Ishikawa (cell line): ENCODE results near the gene PTPRN2.

Source experiments
- CEBPB ChIP-seq: IDR thresholded peaks from 2 replicates; pipeline ENCODE4 v1.6.1; 2012
- CREB1 ChIP-seq: IDR thresholded peaks from 2 replicates; pipeline ENCODE4 v1.6.1; 2012; ENCODE audit warnings: low read depth
- EGR1 ChIP-seq: IDR thresholded peaks from 2 replicates; pipeline ENCODE4 v1.6.1; 2012
- EP300 ChIP-seq: IDR thresholded peaks from 2 replicates; pipeline ENCODE4 v1.6.1; 2012; ENCODE audit warnings: borderline replicate concordance
- FOXM1 ChIP-seq: IDR thresholded peaks from 2 replicates; pipeline ENCODE4 v1.6.1; 2012; ENCODE audit warnings: low read depth, borderline replicate concordance
- MAX ChIP-seq: IDR thresholded peaks from 2 replicates; pipeline ENCODE4 v1.6.1; 2012
- NFIC ChIP-seq: IDR thresholded peaks from 2 replicates; pipeline ENCODE4 v1.6.1; 2012
- RAD21 ChIP-seq: IDR thresholded peaks from 2 replicates; pipeline ENCODE4 v1.6.1; 2012; ENCODE audit warnings: low read depth
- REST ChIP-seq: IDR thresholded peaks from 2 replicates; pipeline ENCODE4 v1.6.1; 2012; ENCODE audit warnings: low read depth, mild to moderate bottlenecking
- TAF1 ChIP-seq: IDR thresholded peaks from 2 replicates; pipeline ENCODE4 v1.6.1; 2012; ENCODE audit warnings: low read depth, mild to moderate bottlenecking
- TCF12 ChIP-seq: IDR thresholded peaks from 2 replicates; pipeline ENCODE4 v1.6.1; 2012; ENCODE audit warnings: low read depth
- TEAD4 ChIP-seq: IDR thresholded peaks from 2 replicates; pipeline ENCODE4 v1.6.1; 2012
- YY1 ChIP-seq: IDR thresholded peaks from 2 replicates; pipeline ENCODE4 v1.6.1; 2012; ENCODE audit warnings: low read depth
- ZBTB7A ChIP-seq: IDR thresholded peaks from 2 replicates; pipeline ENCODE4 v1.6.1; 2012; ENCODE audit warnings: low read depth
- TF ChIP-seq, protein P1 (sequence below): IDR thresholded peaks from 2 replicates; pipeline ENCODE4 v1.6.1; 2012

PTPRN2 gene

GRCh38 chr7:157800281-157800680 lies 787.3 kb downstream of the PTPRN2 start:
- TF ChIP-seq, protein P1, sequence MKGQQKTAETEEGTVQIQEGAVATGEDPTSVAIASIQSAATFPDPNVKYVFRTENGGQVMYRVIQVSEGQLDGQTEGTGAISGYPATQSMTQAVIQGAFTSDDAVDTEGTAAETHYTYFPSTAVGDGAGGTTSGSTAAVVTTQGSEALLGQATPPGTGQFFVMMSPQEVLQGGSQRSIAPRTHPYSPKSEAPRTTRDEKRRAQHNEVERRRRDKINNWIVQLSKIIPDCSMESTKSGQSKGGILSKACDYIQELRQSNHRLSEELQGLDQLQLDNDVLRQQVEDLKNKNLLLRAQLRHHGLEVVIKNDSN, result no peak
- TF ChIP-seq NFIC (no peak), CREB1 (no peak), FOXM1 (no peak), TEAD4 (no peak), YY1 (no peak)

GRCh38 chr7:157799076-157799685 lies 788.4 kb downstream of the PTPRN2 start:
- TF ChIP-seq CEBPB, result no peak
- TF ChIP-seq, protein P1, result no peak
- no peak for TF ChIP-seq MAX
- no peak for TF ChIP-seq ZBTB7A

- TF ChIP-seq ZBTB7A, result no peak
Measured at GRCh38 chr7:157797361-157797760, 790.3 kb downstream of the PTPRN2 start.

DNA sequence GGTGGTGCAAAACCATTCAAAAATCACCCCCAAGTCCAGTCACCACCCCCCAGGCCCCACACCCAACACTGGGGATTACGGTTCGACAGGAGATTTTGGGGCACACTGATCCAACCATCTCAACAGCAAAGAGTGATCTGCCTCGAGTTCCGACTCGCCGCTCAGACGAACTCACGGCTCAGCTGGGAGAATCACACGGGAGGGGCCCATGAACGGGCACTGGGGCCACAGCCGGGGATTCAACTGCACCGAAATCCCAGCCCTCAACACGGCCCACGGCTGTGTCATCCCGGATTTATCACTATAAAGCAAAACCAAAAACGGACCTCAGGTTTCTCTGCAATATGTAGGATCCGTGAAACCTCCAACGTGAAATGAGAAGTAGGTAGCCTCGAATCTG lies 790.8 kb downstream of the PTPRN2 start:
- TF ChIP-seq CREB1 (no peak), MAX (no peak), TAF1 (no peak), REST (no peak), CEBPB (no peak), TCF12 (no peak), FOXM1 (no peak), YY1 (no peak), EGR1 (no peak), TEAD4 (no peak), ZBTB7A (no peak), NFIC (no peak)

DNA sequence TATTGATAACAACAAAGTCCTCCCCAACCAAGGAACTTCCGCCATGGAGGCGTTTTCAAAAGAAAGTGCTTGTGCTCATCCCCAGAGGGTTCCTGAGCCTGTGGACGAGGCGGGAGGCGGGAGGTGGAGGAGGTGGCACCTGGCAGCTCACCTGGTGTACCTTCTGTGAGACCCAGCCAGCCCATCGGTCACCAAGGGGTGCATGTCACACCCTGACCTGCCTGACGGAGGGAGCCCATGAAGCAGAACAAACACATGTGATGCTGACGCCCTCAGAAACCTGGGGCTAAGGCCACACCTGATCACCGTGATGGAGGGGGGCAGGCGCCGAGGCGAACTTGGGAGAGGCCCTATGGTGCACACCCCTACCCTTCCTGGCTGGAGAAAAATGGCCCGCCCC lies 792.0 kb downstream of the PTPRN2 start:
- TF ChIP-seq CEBPB (no peak), ZBTB7A (no peak), EP300 (no peak), TAF1 (no peak), NFIC (no peak), CREB1 (no peak), REST (no peak), YY1 (no peak), EGR1 (no peak), FOXM1 (no peak), TEAD4 (no peak)
- TF ChIP-seq, protein P1, result no peak

- no peak for TF ChIP-seq TCF12
- TF ChIP-seq EP300, result no peak
- no peak for TF ChIP-seq NFIC
- no peak for TF ChIP-seq TEAD4
- TF ChIP-seq REST, result no peak
- TF ChIP-seq CREB1, result no peak
- no peak for TF ChIP-seq TAF1
- TF ChIP-seq RAD21, result no peak
- no peak for TF ChIP-seq ZBTB7A
- TF ChIP-seq EGR1, result no peak
- TF ChIP-seq, protein P1, result no peak
- TF ChIP-seq MAX, result no peak
- TF ChIP-seq CEBPB, result no peak
- TF ChIP-seq FOXM1, result no peak
Measured at GRCh38 chr7:157795199-157795598, 792.4 kb downstream of the PTPRN2 start.
